ENCODE results near the gene PLA2G2D. TPM values are rescaled to one million over a fixed set of nuclear protein-coding genes. Genes with fewer than 3 reads are reported as not detected.

Gene PLA2G2D
- total RNA-seq, 1 experiment from 2014 or later, result not detected

GRCh38 chr1:20093940-20094391 lies 25.4 kb downstream of the PLA2G2D start:
- no peak overlapping the region for H3K4me2 ChIP-seq (ENCODE audit: insufficient read depth, insufficient read length, low read length)
- Mint-ChIP-seq H3K27me3 (ENCODE audit: low read depth) (peaks cover 36% of the 10 kb centered on the region), H3K36me3 (ENCODE audit: insufficient read depth in 1 of 3, low read depth in 3 of 3) (peaks cover 7 to 24% (median 23%) of the 10 kb centered on the region in 3 experiments), H3K27ac (no peak overlapping the region), H3K9me3 (peaks cover 48 to 60% of the 10 kb centered on the region in 2 experiments), H3K4me3 (no peak overlapping the region), H3K4me1 (peaks cover 3% of the 10 kb centered on the region in 2 experiments)
- no peak overlapping the region for H2AFZ ChIP-seq (ENCODE audit: low read length)
- H4K5ac ChIP-seq (ENCODE audit: insufficient read length, low read depth, low read length), result no peak overlapping the region
- no peak overlapping the region for H3K56ac ChIP-seq (ENCODE audit: insufficient read length, low read depth, low read length)
- TF ChIP-seq, protein P1, sequence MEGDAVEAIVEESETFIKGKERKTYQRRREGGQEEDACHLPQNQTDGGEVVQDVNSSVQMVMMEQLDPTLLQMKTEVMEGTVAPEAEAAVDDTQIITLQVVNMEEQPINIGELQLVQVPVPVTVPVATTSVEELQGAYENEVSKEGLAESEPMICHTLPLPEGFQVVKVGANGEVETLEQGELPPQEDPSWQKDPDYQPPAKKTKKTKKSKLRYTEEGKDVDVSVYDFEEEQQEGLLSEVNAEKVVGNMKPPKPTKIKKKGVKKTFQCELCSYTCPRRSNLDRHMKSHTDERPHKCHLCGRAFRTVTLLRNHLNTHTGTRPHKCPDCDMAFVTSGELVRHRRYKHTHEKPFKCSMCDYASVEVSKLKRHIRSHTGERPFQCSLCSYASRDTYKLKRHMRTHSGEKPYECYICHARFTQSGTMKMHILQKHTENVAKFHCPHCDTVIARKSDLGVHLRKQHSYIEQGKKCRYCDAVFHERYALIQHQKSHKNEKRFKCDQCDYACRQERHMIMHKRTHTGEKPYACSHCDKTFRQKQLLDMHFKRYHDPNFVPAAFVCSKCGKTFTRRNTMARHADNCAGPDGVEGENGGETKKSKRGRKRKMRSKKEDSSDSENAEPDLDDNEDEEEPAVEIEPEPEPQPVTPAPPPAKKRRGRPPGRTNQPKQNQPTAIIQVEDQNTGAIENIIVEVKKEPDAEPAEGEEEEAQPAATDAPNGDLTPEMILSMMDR (conservative IDR thresholded peaks at IDR 0.05), result no peak
- no peaks in the 10 kb centered on the region for H3K79me1 ChIP-seq (ENCODE audit: insufficient read depth, low read depth, low read length, poor library complexity, severe bottlenecking)
- H3K14ac ChIP-seq (ENCODE audit: insufficient read depth, low read length), result no peak overlapping the region
- no peaks in the 10 kb centered on the region for H3K27me3 ChIP-seq (ENCODE audit: insufficient read depth, low read length)
- no peaks in the 10 kb centered on the region for H3K79me2 ChIP-seq (ENCODE audit: insufficient read depth, low read length)
- no peaks in the 10 kb centered on the region for H4K20me1 ChIP-seq (ENCODE audit: control insufficient read depth, insufficient read depth, insufficient read length)
- no peak overlapping the region for H3K18ac ChIP-seq (ENCODE audit: insufficient read length, low read depth, low read length)
- H2BK20ac ChIP-seq (ENCODE audit: low read depth, low read length, poor library complexity, severe bottlenecking), result no peak overlapping the region
- no peaks in the 10 kb centered on the region for H3K4me1 ChIP-seq (ENCODE audit: insufficient read depth, low read length)
- no peak overlapping the region for H3K9ac ChIP-seq (ENCODE audit: extremely low read depth, insufficient read length, low read length)
- no peak overlapping the region for H2BK12ac ChIP-seq (ENCODE audit: insufficient read length, low read depth, low read length)
- H3K9me3 ChIP-seq (ENCODE audit: control insufficient read depth, low read depth, low read length), result peaks cover 37% of the 10 kb centered on the region
- no peak overlapping the region for H2BK120ac ChIP-seq (ENCODE audit: low read depth, low read length, poor library complexity, severe bottlenecking)
- H2AK5ac ChIP-seq (ENCODE audit: insufficient read length, low read length), result no peak overlapping the region
- DNase-seq, result no peak
- no peak overlapping the region for H2BK5ac ChIP-seq (ENCODE audit: insufficient read length, low read length)
- H4K8ac ChIP-seq (replicated peaks; ENCODE audit: insufficient read length, low read depth, low read length), result no peak overlapping the region
- H3K4ac ChIP-seq (ENCODE audit: low read depth, low read length), result no peak overlapping the region
- H3K27ac ChIP-seq (ENCODE audit: insufficient read length, low read depth, low read length), result no peak overlapping the region
- H3K23me2 ChIP-seq (ENCODE audit: insufficient read length, low read depth, low read length, poor library complexity, severe bottlenecking), result no peaks in the 10 kb centered on the region
- no peak overlapping the region for H3T11ph ChIP-seq (ENCODE audit: low read length)
- H2BK15ac ChIP-seq (ENCODE audit: low read depth, low read length), result no peak overlapping the region
- no peak overlapping the region for H3K23ac ChIP-seq (ENCODE audit: insufficient read length, low read depth, low read length)
- no peak overlapping the region for H4K91ac ChIP-seq (ENCODE audit: insufficient read length, low read depth, low read length)
- no CpG with 5 or more reads among the region's 5 CpGs for WGBS (ENCODE audit: extremely low coverage, insufficient read length, low lambda C conversion rate)

All from H9 (cell line).